Stimulated activated CD8-positive, alpha-beta memory T cell treated with anti-CD3 and anti-CD28 coated beads, Interleukin-12 subunit alpha, Interleukin-12 subunit beta, amount 100 ng/mL, for 1 hour (primary cell): ENCODE measurements around the gene ZBTB20.

ENCODE experiments used
- DNase-seq: peaks from one replicate; pipeline ENCODE4 v3.0.0-alpha.2; 2020; ENCODE audit warnings: low read depth

The ZBTB20 gene

DNA sequence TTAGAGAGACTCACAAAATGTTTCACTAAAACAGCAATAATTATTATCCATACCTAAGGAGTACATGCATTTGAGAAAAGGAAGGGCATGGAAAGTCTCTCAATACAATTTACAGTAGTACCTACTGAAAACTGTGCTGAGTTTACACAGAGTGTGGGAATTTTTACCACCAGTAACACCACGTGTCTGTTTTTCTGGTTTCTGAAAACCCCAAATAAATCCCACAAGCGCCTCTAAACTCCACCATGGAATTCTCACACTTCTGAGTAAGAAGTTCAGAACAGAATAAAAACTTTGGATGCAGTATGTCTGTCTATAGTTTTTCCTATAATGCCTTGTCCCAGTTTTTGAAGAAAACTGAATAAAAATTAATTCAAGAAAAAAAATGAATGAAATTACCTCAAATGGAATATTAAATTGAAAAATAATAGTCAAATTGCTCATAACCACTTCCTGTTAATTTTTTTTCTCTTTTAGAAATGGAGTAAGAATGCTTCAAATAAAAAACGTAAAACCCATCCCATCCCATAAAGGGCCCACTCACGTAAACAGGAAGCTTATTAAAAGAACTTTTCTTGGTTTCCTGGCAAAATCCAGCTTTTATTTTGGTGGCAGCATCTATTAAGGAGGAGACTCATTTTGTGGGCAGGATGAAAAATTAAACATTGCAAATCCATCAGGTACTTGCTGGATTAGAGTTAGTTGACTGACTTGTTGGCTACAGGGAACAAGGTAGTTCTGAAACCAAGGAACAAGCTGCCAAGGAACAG is 475.2 kb downstream of the ZBTB20 start:
- no peak for DNase-seq

DNA sequence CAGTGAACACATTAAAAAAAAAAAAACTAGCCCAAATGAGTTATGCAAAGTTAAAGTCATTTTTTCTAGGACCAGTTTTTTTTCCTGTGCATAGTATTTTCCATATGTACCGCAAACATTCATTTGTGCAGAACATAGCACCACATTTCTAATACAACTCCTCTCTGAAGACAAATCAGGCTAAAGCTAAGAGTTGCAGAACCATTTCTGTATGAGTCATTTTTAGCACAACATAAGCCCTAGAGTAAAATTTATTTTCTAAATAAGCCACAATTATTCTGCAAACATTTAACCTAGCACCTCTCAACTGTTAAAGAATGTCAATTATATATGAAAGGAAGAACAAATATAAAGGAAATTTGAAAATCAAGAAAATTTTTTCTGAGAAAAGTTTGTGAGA is 477.5 kb downstream of the ZBTB20 start:
- no peak for DNase-seq

- no peak for DNase-seq
Observed at GRCh38 chr3:114668099-114668498, 479.0 kb downstream of the ZBTB20 start.

GRCh38 chr3:114666623-114667022 is 480.5 kb downstream of the ZBTB20 start:
- no peak for DNase-seq

- DNase-seq: no peak
Observed at GRCh38 chr3:114664006-114664405, 483.1 kb downstream of the ZBTB20 start.

DNA sequence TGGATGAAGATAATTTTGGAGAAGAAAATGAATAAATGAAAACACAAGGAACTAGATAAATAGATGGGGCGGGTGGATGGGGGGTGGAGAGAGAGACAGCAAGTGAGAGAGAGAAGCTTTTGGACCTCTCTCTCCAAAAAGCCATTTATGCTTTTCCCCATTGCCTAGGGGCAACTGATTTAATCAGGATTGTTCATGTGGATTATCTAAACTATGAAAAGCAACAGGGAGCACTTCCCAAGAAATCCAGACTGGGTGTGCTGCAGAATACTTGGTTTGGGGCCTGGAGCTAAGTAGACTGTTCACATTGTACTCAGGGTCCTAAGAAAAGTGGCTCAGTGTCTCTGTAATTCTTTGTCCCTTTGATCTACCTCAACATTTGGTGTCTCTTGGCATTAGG is 486.3 kb downstream of the ZBTB20 start:
- no peak for DNase-seq

- DNase-seq: no peak
Observed at GRCh38 chr3:114660124-114660523, 487.0 kb downstream of the ZBTB20 start.

GRCh38 chr3:114659109-114660061 is 487.7 kb downstream of the ZBTB20 start:
- no peak for DNase-seq

- no peak for DNase-seq
Observed at GRCh38 chr3:114651555-114651954, 495.5 kb downstream of the ZBTB20 start.

GRCh38 chr3:114650808-114651207 is 496.3 kb downstream of the ZBTB20 start:
- no peak for DNase-seq

GRCh38 chr3:114649331-114649730 is 497.8 kb downstream of the ZBTB20 start:
- DNase-seq: no peak

DNA sequence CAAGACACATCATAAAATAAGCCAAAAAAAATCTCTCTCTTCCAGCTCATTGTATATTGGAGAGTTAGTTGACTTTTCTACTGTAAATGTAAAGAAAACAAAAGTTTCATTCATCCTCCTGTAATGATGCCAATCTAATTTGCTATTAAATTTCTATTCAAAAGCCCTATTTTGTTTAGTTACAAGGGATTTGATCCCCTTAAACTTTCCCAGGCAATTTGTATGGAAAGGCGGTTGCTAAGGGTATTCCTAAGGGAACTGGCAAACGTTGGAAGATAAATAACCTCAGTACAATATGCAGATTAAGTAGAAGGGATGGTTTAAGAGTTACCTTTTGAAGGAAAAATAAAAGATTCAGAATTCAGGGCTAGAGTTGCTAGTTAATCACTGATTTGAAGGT is 500.6 kb downstream of the ZBTB20 start:
- DNase-seq: no peak

- DNase-seq: no peak
Observed at GRCh38 chr3:114645392-114645791, 501.7 kb downstream of the ZBTB20 start.

DNA sequence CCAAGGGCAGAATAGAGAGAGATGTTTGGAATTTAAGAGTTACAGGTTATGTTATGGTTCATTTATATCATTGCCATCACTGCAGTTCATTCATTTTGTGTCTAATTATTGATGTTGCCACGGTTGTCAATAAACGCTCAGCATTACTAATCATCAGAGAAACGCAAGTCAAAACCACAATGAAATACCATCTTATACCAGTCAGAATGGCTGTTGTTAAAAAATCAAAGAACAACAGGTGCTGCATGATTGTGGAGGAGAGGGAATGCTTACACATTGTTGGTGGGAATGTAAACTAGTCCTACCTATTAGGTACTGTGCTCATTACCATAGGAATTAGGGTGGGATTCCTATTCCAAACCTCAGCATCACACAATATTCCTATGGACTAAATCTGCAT is 502.7 kb downstream of the ZBTB20 start:
- DNase-seq: no peak

GRCh38 chr3:114642951-114643741 is 503.9 kb downstream of the ZBTB20 start:
- DNase-seq: no peak

- no peak for DNase-seq
Observed at GRCh38 chr3:114640126-114640525, 507.0 kb downstream of the ZBTB20 start.

- no peak for DNase-seq
Observed at GRCh38 chr3:114639171-114639570, 507.9 kb downstream of the ZBTB20 start.

DNA sequence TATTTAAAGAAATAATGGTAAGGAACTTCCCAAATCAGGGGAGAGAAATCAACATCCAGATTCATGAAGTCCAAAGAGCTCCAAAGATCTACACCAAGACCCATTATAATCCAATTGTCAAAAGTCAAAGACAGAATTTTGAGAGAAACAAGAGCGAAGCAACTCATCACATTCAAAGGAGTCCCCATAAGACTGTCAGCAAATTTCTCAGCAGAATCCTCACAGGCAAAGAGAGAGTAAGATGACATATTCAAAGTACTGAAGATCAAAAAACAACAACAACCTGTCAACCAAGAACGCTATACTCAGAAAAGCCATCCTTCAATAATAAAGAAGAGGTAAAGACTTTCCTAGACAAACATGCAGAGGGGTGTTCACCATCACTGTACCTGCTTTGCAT is 511.2 kb downstream of the ZBTB20 start:
- no peak for DNase-seq

DNA sequence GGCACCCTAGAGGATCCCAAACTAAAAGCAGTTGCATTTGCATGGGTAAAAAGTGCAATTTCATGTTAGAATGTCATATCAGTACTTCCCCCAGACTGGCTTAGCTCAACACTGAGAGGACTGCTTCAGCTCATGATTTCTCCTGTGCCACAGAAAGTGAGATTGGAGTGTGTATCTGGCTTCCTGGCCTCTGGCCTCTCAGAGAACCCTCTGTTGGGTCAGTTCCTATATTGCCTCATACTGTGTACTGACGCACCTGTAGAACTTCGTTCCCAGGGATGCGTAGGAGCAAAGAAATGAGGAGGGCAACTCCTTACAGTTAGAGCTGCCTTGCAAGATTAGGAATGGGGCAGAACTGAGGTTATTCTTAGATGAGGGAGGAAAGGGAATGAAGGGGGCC is 512.5 kb downstream of the ZBTB20 start:
- no peak for DNase-seq

DNA sequence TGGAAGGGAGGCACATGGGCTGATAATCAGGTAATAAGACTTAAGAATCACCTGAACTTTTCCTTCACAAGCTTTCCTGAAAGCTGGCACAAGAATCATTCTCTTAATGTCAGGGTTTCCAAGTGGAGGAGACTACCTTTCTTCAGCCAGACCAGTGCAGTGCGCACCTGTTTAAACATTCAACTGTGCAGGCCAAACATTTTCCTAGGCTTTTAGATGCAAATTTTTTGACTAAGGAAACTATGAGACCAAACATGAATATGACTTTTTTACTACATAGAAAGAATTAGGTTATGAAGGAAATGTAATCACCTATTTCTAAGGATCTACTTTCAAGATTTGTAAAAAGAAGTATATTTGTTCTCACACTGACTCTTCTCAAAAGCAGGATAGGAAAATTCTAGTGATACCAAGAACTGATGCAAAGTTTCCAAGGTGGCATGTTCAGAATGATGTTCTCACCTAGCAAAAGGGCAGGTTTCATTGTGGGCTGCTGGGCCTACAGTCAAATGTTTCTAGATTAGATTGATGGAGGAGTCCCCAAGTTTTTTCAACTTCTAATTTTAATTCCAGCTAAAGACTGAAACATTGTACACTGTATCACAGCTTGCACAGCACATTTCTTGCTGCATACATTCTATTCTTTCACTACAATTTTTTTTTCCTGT is 514.2 kb downstream of the ZBTB20 start:
- DNase-seq: no peak

DNA sequence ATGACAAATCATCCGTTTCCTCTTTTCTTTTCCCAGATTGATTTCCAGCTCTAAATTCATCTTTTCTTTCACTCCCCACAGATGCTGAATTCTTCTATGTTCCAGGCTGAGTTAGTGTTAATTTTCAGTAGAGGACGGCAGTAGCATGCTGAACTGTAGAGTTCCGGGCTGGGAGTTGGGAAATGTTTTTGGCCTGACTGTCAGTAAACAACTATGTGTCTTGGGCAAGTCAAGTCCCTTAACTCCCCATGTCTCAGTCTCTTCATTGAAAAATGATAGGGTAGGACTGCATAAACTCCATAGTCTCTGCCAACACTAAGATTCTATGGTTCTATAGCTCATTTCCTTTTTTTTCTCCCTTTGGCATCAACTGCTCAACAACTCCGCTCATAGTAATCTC is 519.3 kb downstream of the ZBTB20 start:
- no peak for DNase-seq

DNA sequence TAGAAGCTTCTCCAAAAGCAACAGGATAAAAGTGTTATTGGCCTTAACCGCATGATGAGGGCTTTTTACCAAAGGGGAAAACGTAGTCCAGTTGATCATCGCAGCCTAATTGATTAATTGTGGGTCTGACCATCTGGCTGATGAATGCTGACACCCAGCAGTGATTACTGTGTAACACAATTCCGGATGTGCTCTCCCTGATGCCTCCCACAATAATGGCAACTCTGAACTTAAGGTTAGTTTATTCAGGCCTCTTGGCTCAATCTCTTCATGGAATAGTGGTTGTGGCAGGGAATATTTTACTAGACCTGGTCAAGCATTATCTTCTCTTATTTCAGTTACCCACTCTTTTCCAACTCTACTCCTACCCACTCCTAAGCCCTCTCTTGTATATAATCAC is 520.3 kb downstream of the ZBTB20 start:
- no peak for DNase-seq
